Parathyroid adenoma (tissue), 2 donors: ENCODE data around the gene TNS2.
A peak's percentile ranks its signal among the peaks of the same experiment; 100 is the strongest.

ENCODE experiments used
- H2AFZ ChIP-seq: fragments of 300-600 bp; sonication (generic); one replicate; pipeline ENCODE4 v1.7.0; 2017; ENCODE audit warnings: antibody characterized with exemption, mild to moderate bottlenecking
- H3K27ac ChIP-seq: fragments of 300-600 bp; sonication (generic); one replicate; pipeline ENCODE4 v1.7.0; 2017
- H3K27me3 ChIP-seq: fragments of 300-600 bp; sonication (generic); one replicate; pipeline ENCODE4 v1.7.0; 2017; ENCODE audit warnings: low read length; ENCODE audit not compliant: control insufficient read depth, insufficient read depth
- H3K36me3 ChIP-seq: fragments of 300-600 bp; sonication (generic); one replicate; pipeline ENCODE4 v1.7.0; 2017; ENCODE audit warnings: low read length; ENCODE audit not compliant: control insufficient read depth, insufficient read depth
- H3K4me1 ChIP-seq: fragments of 300-600 bp; sonication (generic); one replicate; pipeline ENCODE4 v1.7.0; 2017; ENCODE audit warnings: control low read depth
- H3K4me2 ChIP-seq: fragments of 300-600 bp; sonication (generic); one replicate; pipeline ENCODE4 v1.7.0; 2017; ENCODE audit warnings: low read length
- H3K4me3 ChIP-seq: fragments of 300-600 bp; sonication (generic); one replicate; pipeline ENCODE4 v1.7.0; 2017; ENCODE audit warnings: low read depth, low read length
- H3K79me2 ChIP-seq: fragments of 300-600 bp; sonication (generic); one replicate; pipeline ENCODE4 v1.7.0; 2017; ENCODE audit warnings: control low read depth
- H3K9ac ChIP-seq: fragments of 300-600 bp; sonication (generic); one replicate; pipeline ENCODE4 v1.7.0; 2017; ENCODE audit warnings: mild to moderate bottlenecking
- H3K9me3 ChIP-seq: fragments of 300-600 bp; sonication (generic); one replicate; pipeline ENCODE4 v1.7.0; 2017; ENCODE audit warnings: low read length; ENCODE audit not compliant: control insufficient read depth
- CTCF ChIP-seq: fragments of 300-600 bp; sonication (generic); IDR thresholded peaks from one replicate; pipeline ENCODE4 v1.7.0; 2017; ENCODE audit warnings: antibody characterized with exemption, mild to moderate bottlenecking
- donor health status: primary hyperparathyroidism.

Gene TNS2

DNA sequence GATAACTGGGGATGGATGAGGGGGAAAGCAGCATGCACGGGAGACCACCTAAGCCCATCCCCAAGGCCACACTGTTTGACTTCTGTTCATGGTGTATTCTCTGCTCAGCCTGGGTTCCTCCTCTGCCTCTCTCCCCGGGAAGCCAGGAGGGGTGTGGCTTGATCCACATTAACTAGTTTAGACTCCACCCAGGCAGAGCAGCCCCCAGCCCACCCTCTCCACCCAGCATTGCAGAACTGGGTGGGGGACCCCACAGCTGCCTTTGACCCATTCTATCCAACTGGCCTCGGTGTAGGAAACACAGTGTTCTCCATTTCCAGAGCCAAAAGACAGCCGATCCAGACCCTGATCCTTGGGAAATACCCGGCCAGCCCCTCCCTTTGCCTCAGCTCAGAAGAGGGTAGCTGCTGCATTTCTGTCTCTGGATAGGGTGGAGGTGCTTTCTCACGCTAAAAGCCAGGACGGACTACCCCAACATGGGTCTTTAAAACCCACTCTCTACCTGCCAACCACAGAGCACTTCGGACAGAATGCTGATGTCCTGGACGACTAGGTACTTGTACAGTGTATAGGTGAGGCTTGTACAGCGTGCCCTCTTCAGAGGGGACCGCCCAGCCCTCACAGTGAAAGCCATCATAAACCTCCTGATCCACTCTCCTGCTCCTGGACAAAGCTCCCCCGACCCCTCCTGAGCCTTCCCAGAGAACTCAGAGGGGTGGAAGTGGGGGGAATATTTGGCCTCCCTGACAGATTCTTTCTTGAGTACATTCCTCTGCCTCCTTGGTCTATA, 20.0 kb downstream of the TNS2 start:
- Histone ChIP-seq H3K27ac (no peak overlapping the region), H3K4me1 (peaks cover 5% of the 10 kb centered on the region), H3K36me3 (no peaks in the 10 kb centered on the region), H3K27me3 (no peaks in the 10 kb centered on the region), H3K9me3 (no peaks in the 10 kb centered on the region), H3K9ac (no peak overlapping the region), H3K4me2 (no peak overlapping the region), H2AFZ (no peak overlapping the region), H3K79me2 (no peaks in the 10 kb centered on the region), H3K4me3 (no peak overlapping the region)
- no peak for TF ChIP-seq CTCF

- H3K27ac ChIP-seq, result peak overlapping the region; percentile 53
- no peak overlapping the region for H3K4me3 ChIP-seq
- no peaks in the 10 kb centered on the region for H3K27me3 ChIP-seq
- no peaks in the 10 kb centered on the region for H3K9me3 ChIP-seq
- H3K4me2 ChIP-seq, result no peak overlapping the region
- H3K4me1 ChIP-seq, result peaks cover 5% of the 10 kb centered on the region
- no peak for TF ChIP-seq CTCF
- H2AFZ ChIP-seq, result no peak overlapping the region
- no peaks in the 10 kb centered on the region for H3K36me3 ChIP-seq
- no peak overlapping the region for H3K9ac ChIP-seq
- no peaks in the 10 kb centered on the region for H3K79me2 ChIP-seq
These were observed 21.1 kb downstream of the TNS2 start for GRCh38 chr12:53070877-53071492.

DNA sequence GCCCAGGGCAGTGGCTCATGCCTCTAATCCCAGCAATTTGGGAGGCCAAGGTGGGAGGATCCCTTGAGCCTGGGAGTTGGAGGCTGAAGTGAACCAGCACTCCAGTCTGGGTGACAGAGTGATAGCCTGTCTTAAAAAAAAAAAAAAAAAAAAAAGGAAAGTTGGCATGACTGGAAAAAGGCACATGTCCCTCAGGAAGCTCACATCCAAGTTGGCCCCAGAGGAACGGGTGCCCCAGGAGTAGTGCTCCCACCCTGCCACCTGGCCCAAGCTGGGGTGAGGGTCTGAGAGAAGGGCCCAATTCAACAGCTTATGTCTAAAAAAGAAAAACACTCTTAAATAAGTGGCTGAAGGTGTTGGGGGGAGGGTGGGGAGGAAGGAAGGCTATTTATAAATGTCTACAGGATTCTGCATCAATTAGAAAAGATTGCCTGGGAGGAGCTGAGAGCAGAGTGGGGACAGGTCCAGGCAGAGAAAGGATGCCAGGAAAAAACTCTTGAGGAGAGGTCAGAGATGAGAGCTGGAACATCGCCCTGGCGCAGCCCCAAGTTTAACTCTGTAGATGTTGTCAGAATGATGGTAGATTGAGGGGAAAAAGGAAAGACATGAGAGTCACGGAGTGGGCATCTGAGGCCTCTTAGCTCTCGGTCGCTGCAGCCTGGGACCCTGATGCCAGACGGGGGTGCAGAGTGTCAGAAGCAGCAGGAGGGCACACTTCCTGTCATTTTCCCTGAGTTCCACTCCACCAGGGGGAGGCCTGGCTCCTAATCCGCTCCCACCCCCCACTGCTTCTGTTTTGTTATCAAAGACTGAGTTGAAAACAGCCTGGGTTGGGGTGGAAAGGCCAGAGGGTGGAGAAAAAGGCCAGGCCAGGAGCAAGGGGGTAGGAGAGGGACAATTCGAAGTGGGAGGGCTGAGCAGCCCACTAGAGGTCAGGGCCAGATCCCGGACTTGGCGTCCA, 22.0 kb downstream of the TNS2 start:
- Histone ChIP-seq H3K9ac (no peak overlapping the region), H3K27ac (peak overlapping the region; percentile 53), H3K36me3 (no peaks in the 10 kb centered on the region), H3K4me1 (no peaks in the 10 kb centered on the region), H3K9me3 (no peaks in the 10 kb centered on the region), H3K79me2 (no peaks in the 10 kb centered on the region), H3K27me3 (no peaks in the 10 kb centered on the region), H3K4me2 (no peak overlapping the region), H3K4me3 (no peak overlapping the region), H2AFZ (no peak overlapping the region)
- no peak for TF ChIP-seq CTCF

- no peaks in the 10 kb centered on the region for H3K79me2 ChIP-seq
- TF ChIP-seq CTCF, result no peak
- no peak overlapping the region for H2AFZ ChIP-seq
- no peaks in the 10 kb centered on the region for H3K9me3 ChIP-seq
- no peak overlapping the region for H3K4me3 ChIP-seq
- H3K4me1 ChIP-seq, result peaks cover 4% of the 10 kb centered on the region
- no peaks in the 10 kb centered on the region for H3K27me3 ChIP-seq
- H3K9ac ChIP-seq, result no peak overlapping the region
- H3K4me2 ChIP-seq, result no peak overlapping the region
- H3K27ac ChIP-seq, result no peak overlapping the region
- no peaks in the 10 kb centered on the region for H3K36me3 ChIP-seq
These were observed 24.0 kb downstream of the TNS2 start for GRCh38 chr12:53073881-53074280.
